LNCaP clone FGC (cell line): ENCODE data around the gene TLNRD1.

Experiments used
- DNase-seq: peaks from one replicate; pipeline ENCODE4 v3.0.0-alpha.2; 2011; ENCODE audit warnings: low read depth
- H3K4me3 ChIP-seq: 2 replicates; pipeline ENCODE4 v1.5.1; 2011; ENCODE audit warnings: mild to moderate bottlenecking, low read depth, low read length, control low read depth
- TF ChIP-seq, protein P1 (sequence below): IDR thresholded peaks from 2 replicates; pipeline ENCODE4 v1.5.1; 2012; ENCODE audit warnings: mild to moderate bottlenecking; ENCODE audit not compliant: control insufficient read depth, insufficient read depth; ENCODE audit errors: extremely low read depth

TLNRD1 gene

DNA sequence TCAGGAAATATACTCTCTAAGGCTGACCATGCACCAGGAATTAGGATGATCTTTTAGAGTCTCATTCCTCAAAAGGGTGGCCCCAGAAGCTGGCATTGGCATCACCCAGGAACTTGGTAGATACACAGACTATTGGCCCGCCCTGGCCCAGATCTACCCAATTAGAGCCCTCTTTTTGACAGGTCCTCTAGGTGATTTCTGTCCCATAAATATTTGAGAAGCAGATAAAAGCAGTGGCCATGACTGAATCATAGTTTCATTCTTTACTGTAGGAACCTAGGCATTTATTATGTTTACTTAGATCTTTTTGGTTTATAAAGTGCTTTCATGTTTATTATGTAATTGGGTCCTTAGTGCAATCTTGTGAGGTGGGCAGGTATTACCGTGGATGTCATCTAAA lies 7.6 kb downstream of the TLNRD1 start:
- DNase-seq: no peak
- TF ChIP-seq, protein P1, sequence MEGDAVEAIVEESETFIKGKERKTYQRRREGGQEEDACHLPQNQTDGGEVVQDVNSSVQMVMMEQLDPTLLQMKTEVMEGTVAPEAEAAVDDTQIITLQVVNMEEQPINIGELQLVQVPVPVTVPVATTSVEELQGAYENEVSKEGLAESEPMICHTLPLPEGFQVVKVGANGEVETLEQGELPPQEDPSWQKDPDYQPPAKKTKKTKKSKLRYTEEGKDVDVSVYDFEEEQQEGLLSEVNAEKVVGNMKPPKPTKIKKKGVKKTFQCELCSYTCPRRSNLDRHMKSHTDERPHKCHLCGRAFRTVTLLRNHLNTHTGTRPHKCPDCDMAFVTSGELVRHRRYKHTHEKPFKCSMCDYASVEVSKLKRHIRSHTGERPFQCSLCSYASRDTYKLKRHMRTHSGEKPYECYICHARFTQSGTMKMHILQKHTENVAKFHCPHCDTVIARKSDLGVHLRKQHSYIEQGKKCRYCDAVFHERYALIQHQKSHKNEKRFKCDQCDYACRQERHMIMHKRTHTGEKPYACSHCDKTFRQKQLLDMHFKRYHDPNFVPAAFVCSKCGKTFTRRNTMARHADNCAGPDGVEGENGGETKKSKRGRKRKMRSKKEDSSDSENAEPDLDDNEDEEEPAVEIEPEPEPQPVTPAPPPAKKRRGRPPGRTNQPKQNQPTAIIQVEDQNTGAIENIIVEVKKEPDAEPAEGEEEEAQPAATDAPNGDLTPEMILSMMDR: no peak
- H3K4me3 ChIP-seq: no peak overlapping the region

DNA sequence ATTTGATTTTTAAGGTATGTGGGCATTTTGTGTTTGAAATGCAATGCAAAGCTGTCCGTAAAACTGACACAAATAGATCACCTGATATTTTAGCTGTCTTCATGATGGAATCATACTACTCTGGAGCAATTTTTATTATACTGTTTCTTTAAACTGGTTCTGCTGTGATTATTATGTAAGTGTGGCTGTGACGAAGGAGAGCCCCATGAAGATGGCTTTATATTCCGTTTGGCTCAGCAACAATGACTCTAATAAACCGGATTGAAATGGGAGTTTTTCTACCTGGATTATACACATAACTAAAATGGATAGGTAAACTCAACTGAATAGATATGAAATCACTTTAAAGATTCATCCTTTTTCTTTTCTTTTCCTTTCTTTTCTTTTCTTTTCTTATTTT lies 9.4 kb downstream of the TLNRD1 start:
- no peak for DNase-seq
- TF ChIP-seq, protein P1: no peak
- H3K4me3 ChIP-seq: no peak overlapping the region

DNA sequence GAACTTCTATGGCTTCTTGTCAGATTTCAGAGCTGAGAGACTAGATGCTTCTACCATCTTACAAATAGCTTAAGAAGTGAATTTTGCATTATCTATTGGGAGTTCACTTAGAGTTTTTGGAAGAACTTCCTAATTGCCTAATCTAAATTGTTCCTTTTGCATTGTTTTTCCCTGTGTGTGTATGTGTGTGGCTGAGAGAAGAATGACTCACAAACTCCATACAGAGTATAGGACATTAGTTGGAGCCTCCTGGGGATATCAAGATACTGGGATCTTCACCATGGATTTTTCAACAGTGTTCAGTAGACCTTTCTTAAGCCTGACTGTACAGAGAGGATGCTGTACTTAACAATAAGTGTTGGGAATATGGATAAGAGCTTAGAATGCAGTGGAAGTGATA lies 10.9 kb downstream of the TLNRD1 start:
- no peak overlapping the region for H3K4me3 ChIP-seq
- DNase-seq: no peak
- TF ChIP-seq, protein P1: no peak

DNA sequence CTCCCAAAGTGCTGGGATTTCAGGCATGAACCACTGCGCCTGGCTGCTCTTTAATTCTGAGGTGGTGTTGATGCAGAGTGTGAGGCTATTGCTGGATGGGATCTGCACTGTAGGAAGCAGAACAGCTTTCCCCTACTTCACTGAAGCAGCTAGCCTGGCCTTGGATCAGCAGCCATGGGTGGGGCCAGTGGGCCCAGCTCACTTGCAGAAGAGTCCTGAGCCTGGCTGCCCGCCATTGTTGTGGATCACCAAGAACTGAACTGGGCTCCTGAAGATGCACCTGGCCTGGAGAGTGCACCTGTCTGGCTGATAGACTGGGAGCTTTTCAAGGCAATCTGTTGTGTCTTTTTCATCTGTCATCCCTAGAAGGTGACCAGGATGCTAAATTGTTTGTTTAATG lies 11.9 kb downstream of the TLNRD1 start:
- DNase-seq: no peak
- no peak overlapping the region for H3K4me3 ChIP-seq
- TF ChIP-seq, protein P1: no peak

DNA sequence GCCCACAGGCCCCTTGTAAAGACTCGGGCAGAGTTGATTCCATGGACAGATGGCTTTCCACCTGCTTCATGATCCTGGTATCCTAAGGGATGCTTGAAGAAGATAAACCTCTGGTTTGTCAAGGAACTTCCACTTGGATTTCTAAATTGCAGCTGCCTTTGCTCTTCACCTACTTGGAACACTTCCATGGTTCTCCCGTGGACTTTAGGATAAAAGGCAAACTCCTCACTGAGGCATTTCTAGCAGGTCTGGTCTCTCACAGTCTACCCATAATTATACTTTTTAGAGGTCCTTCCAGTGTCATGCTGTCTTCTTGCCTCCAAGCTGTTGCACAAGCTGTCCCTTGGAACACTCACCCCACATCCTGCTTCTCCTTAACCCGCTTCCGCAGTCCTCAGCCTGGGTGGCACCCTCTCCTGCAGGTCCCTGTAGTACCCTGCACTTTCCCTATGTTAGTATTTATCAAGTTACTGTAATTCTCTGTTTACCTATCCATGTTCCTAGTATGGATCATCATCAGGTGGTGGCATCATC lies 12.7 kb downstream of the TLNRD1 start:
- TF ChIP-seq, protein P1: no peak
- no peak overlapping the region for H3K4me3 ChIP-seq
- no peak for DNase-seq

DNA sequence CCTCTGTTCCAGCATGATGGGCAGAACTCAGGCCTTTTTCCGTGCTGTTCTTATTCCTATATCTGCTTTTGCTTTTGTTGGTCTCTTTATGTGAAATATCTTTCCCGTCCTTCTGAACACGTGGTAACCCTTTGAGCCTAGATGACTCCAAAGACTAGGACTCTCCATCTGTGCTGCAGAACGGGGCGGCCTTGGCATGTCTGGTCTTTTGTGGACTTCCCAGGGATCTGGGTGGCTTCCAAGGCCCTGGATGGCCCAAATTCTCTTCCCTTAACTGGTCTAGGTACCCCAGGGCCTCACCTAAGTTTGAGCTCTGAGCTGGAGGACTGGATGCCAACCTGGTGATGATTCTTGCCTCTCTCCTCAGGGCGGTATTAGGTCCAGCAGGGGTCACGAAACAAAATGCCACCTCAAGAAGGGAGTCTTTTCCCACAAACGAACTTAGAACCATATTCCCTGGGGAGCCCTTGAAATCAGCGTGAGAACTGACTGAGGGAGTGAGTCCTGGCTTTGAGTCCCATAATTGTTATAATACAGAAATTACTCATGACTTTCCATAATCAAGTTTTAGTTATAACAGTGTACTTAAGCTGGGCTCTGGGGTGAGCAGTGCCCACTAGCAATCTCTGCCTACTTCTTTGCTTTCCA lies 13.8 kb downstream of the TLNRD1 start:
- H3K4me3 ChIP-seq: no peak overlapping the region
- TF ChIP-seq, protein P1: no peak
- no peak for DNase-seq
